ENCODE results near the gene DLG1.
"Not testable (repeated sequence)": the region's sequence is repeated elsewhere in the genome, so short reads cannot be mapped to it uniquely, and the experiment has no call there.

DNA sequence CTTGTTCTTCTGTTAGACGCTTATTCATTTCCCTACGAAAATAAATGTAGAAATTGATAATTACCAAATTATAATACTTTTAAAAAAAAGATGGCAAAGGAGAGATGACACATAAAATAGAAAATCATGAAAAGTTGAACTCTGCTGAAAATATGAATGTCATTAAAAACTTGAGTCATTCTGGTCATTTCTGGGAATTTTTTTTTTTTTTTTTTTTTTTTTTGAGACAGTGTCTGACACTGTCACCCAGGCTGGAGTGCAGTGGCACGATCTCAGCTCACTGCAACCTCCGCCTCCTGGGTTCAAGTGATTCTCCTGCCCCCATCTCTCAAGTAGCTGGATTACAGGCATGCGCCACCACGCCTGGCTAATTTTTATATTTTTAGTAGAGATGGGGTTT, 246.8 kb downstream of the DLG1 start:
- TF ChIP-seq, protein P1, sequence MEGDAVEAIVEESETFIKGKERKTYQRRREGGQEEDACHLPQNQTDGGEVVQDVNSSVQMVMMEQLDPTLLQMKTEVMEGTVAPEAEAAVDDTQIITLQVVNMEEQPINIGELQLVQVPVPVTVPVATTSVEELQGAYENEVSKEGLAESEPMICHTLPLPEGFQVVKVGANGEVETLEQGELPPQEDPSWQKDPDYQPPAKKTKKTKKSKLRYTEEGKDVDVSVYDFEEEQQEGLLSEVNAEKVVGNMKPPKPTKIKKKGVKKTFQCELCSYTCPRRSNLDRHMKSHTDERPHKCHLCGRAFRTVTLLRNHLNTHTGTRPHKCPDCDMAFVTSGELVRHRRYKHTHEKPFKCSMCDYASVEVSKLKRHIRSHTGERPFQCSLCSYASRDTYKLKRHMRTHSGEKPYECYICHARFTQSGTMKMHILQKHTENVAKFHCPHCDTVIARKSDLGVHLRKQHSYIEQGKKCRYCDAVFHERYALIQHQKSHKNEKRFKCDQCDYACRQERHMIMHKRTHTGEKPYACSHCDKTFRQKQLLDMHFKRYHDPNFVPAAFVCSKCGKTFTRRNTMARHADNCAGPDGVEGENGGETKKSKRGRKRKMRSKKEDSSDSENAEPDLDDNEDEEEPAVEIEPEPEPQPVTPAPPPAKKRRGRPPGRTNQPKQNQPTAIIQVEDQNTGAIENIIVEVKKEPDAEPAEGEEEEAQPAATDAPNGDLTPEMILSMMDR (conservative IDR thresholded peaks at IDR 0.05; ENCODE audit: low read depth, low read length) = not testable (repeated sequence)
- not testable (repeated sequence) for TF ChIP-seq CEBPB (IDR thresholded peaks at IDR 0.05; ENCODE audit: low read depth, low read length); POLR2A (IDR thresholded peaks at IDR 0.05; ENCODE audit: low read depth, low read length); RAD21 (IDR thresholded peaks at IDR 0.05; ENCODE audit: low read length); SMC3 (IDR thresholded peaks at IDR 0.05; ENCODE audit: low read depth, low read length); MAFK (IDR thresholded peaks at IDR 0.05; ENCODE audit: low read depth, low read length); RCOR1 (IDR thresholded peaks at IDR 0.05; ENCODE audit: insufficient replicate concordance, low read length)

All from IMR-90 (cell line).